Measurements from ENCODE around the gene THY1. TPM values are rescaled to one million over a fixed set of nuclear protein-coding genes. Genes with fewer than 3 reads are reported as not detected.
"Not testable (repeated sequence)": the region's sequence is repeated elsewhere in the genome, so short reads cannot be mapped to it uniquely, and the experiment has no call there.

The THY1 gene
- total RNA-seq, 2 experiments from 2014 or later, result 0.18 to 0.91 TPM

DNA sequence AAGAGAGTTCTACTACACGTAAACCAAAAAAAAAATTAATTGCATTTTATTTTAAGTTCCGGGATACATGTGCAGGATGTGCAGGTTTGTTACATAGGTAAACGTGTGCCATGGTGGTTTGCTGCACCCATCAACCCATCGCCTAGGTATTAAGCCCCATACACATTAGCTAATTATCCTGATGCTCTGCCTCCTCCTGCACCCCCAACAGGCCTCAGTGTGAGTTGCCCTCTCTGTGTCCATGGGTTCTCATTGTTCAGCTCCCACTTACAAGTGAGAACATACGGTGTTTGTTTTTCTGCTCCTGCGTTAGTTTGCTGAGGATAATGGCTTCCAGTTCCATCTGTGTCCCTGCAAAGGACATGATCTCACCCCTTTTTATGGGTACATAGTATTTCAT is 32.7 kb upstream of the THY1 start:
- H3K4me3 Mint-ChIP-seq; CTCF ChIA-PET; POLR2A ChIA-PET; intact Hi-C loops (cut with DNase I, micrococcal nuclease); H3K4me1 Mint-ChIP-seq; H3K9me3 Mint-ChIP-seq (ENCODE audit: low read depth); H3K36me3 Mint-ChIP-seq (ENCODE audit: low read depth); ATAC-seq; H3K27ac Mint-ChIP-seq; DNase-seq: not testable (repeated sequence)
- peaks cover 37% of the 10 kb centered on the region for H3K27me3 Mint-ChIP-seq

DNA sequence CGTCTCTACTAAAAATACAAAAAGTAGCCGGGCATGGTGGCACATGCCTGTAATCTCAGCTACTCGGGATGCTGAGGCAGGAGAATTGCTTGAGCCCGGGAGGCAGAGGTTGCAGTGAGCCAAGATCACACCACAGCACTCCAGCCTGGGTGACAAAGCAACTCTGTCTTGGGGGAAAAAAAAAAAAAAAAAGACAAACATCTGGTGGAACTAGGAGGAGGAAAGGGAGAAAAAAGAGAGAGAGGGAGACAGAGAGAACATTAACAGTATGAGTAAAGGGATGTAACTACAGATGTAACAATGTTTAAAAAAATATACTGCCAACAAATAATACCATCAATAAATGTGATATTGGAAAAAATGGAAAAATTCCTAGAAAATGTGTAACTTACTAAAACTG is 32.3 kb upstream of the THY1 start:
- H3K4me1 Mint-ChIP-seq; H3K4me3 Mint-ChIP-seq; DNase-seq; POLR2A ChIA-PET; H3K36me3 Mint-ChIP-seq (ENCODE audit: low read depth); H3K9me3 Mint-ChIP-seq (ENCODE audit: low read depth); CTCF ChIA-PET; H3K27ac Mint-ChIP-seq; intact Hi-C loops (cut with DNase I, micrococcal nuclease); ATAC-seq: not testable (repeated sequence)
- peaks cover 36% of the 10 kb centered on the region for H3K27me3 Mint-ChIP-seq

GRCh38 chr11:119453881-119454280 is 30.9 kb upstream of the THY1 start:
- no peak for DNase-seq
- H3K4me3 Mint-ChIP-seq, result no peak overlapping the region
- no peaks in the 10 kb centered on the region for H3K9me3 Mint-ChIP-seq (ENCODE audit: low read depth)
- H3K27me3 Mint-ChIP-seq, result peaks cover 26% of the 10 kb centered on the region
- H3K4me1 Mint-ChIP-seq, result no peaks in the 10 kb centered on the region
- H3K27ac Mint-ChIP-seq, result no peak overlapping the region
- intact Hi-C loops (cut with DNase I, micrococcal nuclease), result no loop called here
- no peak for ATAC-seq
- H3K36me3 Mint-ChIP-seq (ENCODE audit: low read depth), result no peaks in the 10 kb centered on the region
- ChIA-PET POLR2A (no interaction called here), CTCF (interaction anchor here (0.6 to 1.5 kb wide), 2 partner anchors 15 to 21 kb away, joined by 4 read pairs; no protein-coding TSS in a partner anchor)

DNA sequence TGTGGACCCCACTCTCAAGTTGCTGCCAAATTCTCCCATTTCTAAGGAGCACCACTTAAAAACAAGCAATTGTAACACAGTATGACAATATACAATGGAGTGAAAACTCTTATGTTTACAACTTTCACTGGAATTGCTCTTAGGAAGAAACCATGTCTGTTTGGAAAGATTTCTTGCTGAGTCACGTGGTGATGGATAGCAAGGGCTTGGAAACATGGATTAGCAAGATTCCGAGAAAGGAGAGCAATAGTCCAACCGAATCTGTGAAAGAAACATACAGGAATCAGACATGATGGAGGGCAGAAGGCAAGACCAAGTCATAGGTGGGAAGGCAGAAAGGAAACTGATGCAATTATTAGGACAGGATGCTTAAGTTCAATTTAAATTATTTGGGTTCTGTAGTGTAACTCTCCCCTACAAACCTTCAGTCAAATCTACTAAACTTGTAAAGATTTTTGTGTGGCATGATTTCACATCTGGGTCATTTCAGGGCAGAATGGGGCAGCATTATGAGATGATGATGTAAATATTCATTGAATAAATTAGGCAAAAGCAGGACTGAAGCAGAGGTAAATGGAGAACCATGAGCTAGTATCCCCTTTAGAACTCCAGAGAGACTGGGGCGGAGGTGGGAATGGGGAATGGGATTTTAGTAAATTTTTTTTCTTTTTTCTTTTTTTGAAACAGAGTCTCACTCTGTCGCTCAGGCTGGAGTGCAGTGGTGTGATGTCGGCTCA is 27.8 kb upstream of the THY1 start:
- no peak for DNase-seq
- no peaks in the 10 kb centered on the region for H3K36me3 Mint-ChIP-seq (ENCODE audit: low read depth)
- H3K4me3 Mint-ChIP-seq, result no peak overlapping the region
- intact Hi-C loops (cut with DNase I, micrococcal nuclease), result no loop called here
- H3K4me1 Mint-ChIP-seq, result no peaks in the 10 kb centered on the region
- no peak for ATAC-seq
- POLR2A ChIA-PET, result no interaction called here
- H3K27me3 Mint-ChIP-seq, result peaks cover 28% of the 10 kb centered on the region
- no peak overlapping the region for H3K27ac Mint-ChIP-seq
- CTCF ChIA-PET, result no interaction called here
- H3K9me3 Mint-ChIP-seq (ENCODE audit: low read depth), result no peaks in the 10 kb centered on the region

- Mint-ChIP-seq H3K36me3 (ENCODE audit: low read depth) (no peaks in the 10 kb centered on the region), H3K4me1 (no peaks in the 10 kb centered on the region), H3K4me3 (no peak overlapping the region), H3K9me3 (ENCODE audit: low read depth) (no peaks in the 10 kb centered on the region), H3K27me3 (peaks cover 25% of the 10 kb centered on the region), H3K27ac (no peak overlapping the region)
- no peak for DNase-seq
- ATAC-seq, result no peak
- ChIA-PET CTCF (interaction anchor here (0.6 to 0.9 kb wide), 2 partner anchors 25 to 128 kb away, joined by 3 read pairs; no protein-coding TSS in a partner anchor), POLR2A (no interaction called here)
- intact Hi-C loops (cut with DNase I, micrococcal nuclease), result no loop called here
These were observed 26.5 kb upstream of the THY1 start for GRCh38 chr11:119449498-119449897.

DNA sequence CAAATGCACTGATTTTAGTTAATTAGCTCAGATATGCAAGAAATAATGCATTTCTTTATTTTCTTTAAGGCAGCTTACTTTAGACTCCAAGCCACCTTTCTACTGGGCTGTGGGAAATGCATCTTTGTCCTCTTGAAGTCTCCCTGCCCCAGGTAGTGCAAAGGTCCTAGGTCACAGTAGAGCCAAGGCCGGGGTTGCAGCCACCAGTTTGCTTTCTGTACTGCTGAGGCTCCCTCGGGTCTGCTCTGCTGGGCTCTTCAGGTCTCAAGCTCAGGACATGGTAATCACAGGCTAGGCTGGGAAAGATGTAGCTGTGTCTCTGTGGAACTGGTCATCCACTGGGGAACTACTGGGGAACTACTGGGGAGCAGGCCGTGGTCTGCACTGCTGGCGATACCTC is 25.4 kb upstream of the THY1 start:
- no peaks in the 10 kb centered on the region for H3K36me3 Mint-ChIP-seq (ENCODE audit: low read depth)
- ChIA-PET CTCF (interaction anchor here (0.7 to 2.1 kb wide), 2 partner anchors 32 to 92 kb away, joined by 3 to 7 read pairs; no protein-coding TSS in a partner anchor), POLR2A (no interaction called here)
- no peak overlapping the region for H3K27ac Mint-ChIP-seq
- H3K4me3 Mint-ChIP-seq, result no peak overlapping the region
- H3K4me1 Mint-ChIP-seq, result no peaks in the 10 kb centered on the region
- DNase-seq, result no peak
- ATAC-seq, result no peak
- intact Hi-C loops (cut with DNase I, micrococcal nuclease), result no loop called here
- H3K27me3 Mint-ChIP-seq, result peaks cover 23% of the 10 kb centered on the region
- H3K9me3 Mint-ChIP-seq (ENCODE audit: low read depth), result no peaks in the 10 kb centered on the region

GRCh38 chr11:119447664-119448242 is 24.8 kb upstream of the THY1 start:
- H3K27me3 Mint-ChIP-seq, result peaks cover 17% of the 10 kb centered on the region
- H3K4me3 Mint-ChIP-seq, result no peak overlapping the region
- ATAC-seq (no peak), DNase-seq (no peak)
- ChIA-PET CTCF (interaction anchor here (0.7 to 2.1 kb wide), 3 partner anchors 33 to 789 kb away, joined by 3 to 7 read pairs (median 3); no protein-coding TSS in a partner anchor), POLR2A (no interaction called here)
- H3K36me3 Mint-ChIP-seq (ENCODE audit: low read depth), result no peaks in the 10 kb centered on the region
- H3K4me1 Mint-ChIP-seq, result no peaks in the 10 kb centered on the region
- intact Hi-C loops (cut with DNase I, micrococcal nuclease), result no loop called here
- no peak overlapping the region for H3K27ac Mint-ChIP-seq
- no peaks in the 10 kb centered on the region for H3K9me3 Mint-ChIP-seq (ENCODE audit: low read depth)

GRCh38 chr11:119446871-119447663 is 24.1 kb upstream of the THY1 start:
- no peak for DNase-seq
- Mint-ChIP-seq H3K4me1 (no peaks in the 10 kb centered on the region), H3K4me3 (no peak overlapping the region), H3K27me3 (peaks cover 18% of the 10 kb centered on the region), H3K27ac (no peak overlapping the region), H3K9me3 (ENCODE audit: low read depth) (no peaks in the 10 kb centered on the region), H3K36me3 (ENCODE audit: low read depth) (no peaks in the 10 kb centered on the region)
- CTCF ChIA-PET, result interaction anchor here (0.7 to 2.1 kb wide), 2 partner anchors 91 to 789 kb away, joined by 3 to 7 read pairs; no protein-coding TSS in a partner anchor
- POLR2A ChIA-PET, result interaction anchor here (0.6 kb wide), 1 partner anchor 102 kb away, joined by 3 read pairs; no protein-coding TSS in a partner anchor
- no peak for ATAC-seq
- intact Hi-C loops (cut with DNase I, micrococcal nuclease), result no loop called here

DNA sequence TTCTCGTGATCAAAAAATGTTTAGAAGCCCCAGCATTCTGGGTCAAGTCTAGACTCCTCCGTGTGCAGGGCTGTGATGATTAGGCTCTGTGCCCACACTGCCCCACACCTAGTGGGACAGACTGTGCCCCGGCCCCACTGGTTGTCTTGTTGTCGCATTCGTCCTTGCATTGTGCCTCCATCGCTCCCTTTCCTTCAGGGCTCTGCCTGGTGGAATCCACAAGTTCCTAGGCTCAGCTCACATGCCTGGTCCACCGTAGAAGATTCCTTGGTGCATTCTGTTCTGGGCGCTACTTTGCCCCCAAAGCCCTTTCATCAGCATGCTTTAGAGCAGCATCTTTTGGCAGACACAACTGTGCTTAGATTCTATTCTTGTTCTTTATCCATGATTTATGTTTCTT is 23.5 kb upstream of the THY1 start:
- no peak for ATAC-seq
- no peaks in the 10 kb centered on the region for H3K9me3 Mint-ChIP-seq (ENCODE audit: low read depth)
- H3K4me3 Mint-ChIP-seq, result no peak overlapping the region
- ChIA-PET POLR2A (interaction anchor here (0.6 kb wide), 1 partner anchor 102 kb away, joined by 3 read pairs; no protein-coding TSS in a partner anchor), CTCF (no interaction called here)
- no peak overlapping the region for H3K27ac Mint-ChIP-seq
- H3K27me3 Mint-ChIP-seq, result peaks cover 20% of the 10 kb centered on the region
- H3K36me3 Mint-ChIP-seq (ENCODE audit: low read depth), result no peaks in the 10 kb centered on the region
- no peak for DNase-seq
- H3K4me1 Mint-ChIP-seq, result no peaks in the 10 kb centered on the region
- intact Hi-C loops (cut with DNase I, micrococcal nuclease), result no loop called here

DNA sequence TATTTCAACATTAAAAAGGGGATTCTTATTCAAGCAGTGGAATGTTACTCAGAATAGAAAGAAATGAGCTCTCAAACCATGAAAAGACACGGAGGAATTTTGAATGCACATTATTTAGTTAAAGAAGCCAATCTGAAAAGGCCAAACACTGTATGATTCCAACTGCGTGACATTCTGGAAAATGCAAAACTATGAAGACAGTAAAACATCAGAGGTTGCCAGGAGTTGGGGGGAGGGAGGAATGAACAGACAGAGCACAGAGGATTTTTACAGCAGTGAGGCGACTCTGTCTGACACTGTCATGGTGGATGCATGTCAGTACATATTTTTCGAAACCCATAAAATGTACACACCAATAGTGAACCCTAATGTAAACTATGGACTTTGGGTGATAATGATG is 22.9 kb upstream of the THY1 start:
- Mint-ChIP-seq H3K27ac (no peak overlapping the region), H3K4me3 (no peak overlapping the region), H3K4me1 (peaks cover 6% of the 10 kb centered on the region), H3K9me3 (ENCODE audit: low read depth) (no peaks in the 10 kb centered on the region), H3K36me3 (ENCODE audit: low read depth) (no peaks in the 10 kb centered on the region), H3K27me3 (peaks cover 19% of the 10 kb centered on the region)
- intact Hi-C loops (cut with DNase I, micrococcal nuclease), result no loop called here
- DNase-seq (no peak), ATAC-seq (no peak)
- CTCF ChIA-PET, result no interaction called here
- POLR2A ChIA-PET, result no interaction called here

- peaks cover 16% of the 10 kb centered on the region for H3K27me3 Mint-ChIP-seq
- DNase-seq (no peak), ATAC-seq (no peak)
- no peak overlapping the region for H3K27ac Mint-ChIP-seq
- ChIA-PET POLR2A (no interaction called here), CTCF (no interaction called here)
- intact Hi-C loops (cut with DNase I, micrococcal nuclease), result no loop called here
- H3K4me1 Mint-ChIP-seq, result peaks cover 10% of the 10 kb centered on the region
- no peaks in the 10 kb centered on the region for H3K36me3 Mint-ChIP-seq (ENCODE audit: low read depth)
- H3K9me3 Mint-ChIP-seq (ENCODE audit: low read depth), result no peaks in the 10 kb centered on the region
- no peak overlapping the region for H3K4me3 Mint-ChIP-seq
These were observed 22.4 kb upstream of the THY1 start for GRCh38 chr11:119445379-119445778.

Measured in activated CD4-positive, alpha-beta T cell treated with anti-CD3 and anti-CD28 coated beads for 36 hours (primary cell).